HepG2 (cell line): ENCODE measurements around the gene FER1L5. TPM values are rescaled to one million over a fixed set of nuclear protein-coding genes. Genes with fewer than 3 reads are reported as not detected.

Source experiments
- GMEB1 ChIP-seq: sonication (generic); formaldehyde crosslinking; IDR thresholded peaks from 2 replicates; pipeline ENCODE4 v1.5.1; 2020; ENCODE audit warnings: missing genetic modification reagents, mild to moderate bottlenecking, borderline replicate concordance
- MLX ChIP-seq: IDR thresholded peaks from 2 replicates; pipeline ENCODE4 v1.6.1; 2016
- TRAFD1 ChIP-seq: sonication (generic); formaldehyde crosslinking; IDR thresholded peaks from 2 replicates; pipeline ENCODE4 v1.5.1; 2020; ENCODE audit warnings: missing genetic modification reagents, mild to moderate bottlenecking, borderline replicate concordance
- TRIM24 ChIP-seq: sonication (generic); formaldehyde crosslinking; IDR thresholded peaks from 2 replicates; pipeline ENCODE4 v1.8.0; 2022; ENCODE audit warnings: mild to moderate bottlenecking, missing genetic modification reagents
- ZNF251 ChIP-seq: sonication (generic); formaldehyde crosslinking; IDR thresholded peaks from 2 replicates; pipeline ENCODE4 v1.9.0; 2021; ENCODE audit warnings: mild to moderate bottlenecking, missing genetic modification reagents
- ZNF451 ChIP-seq: sonication (generic); formaldehyde crosslinking; IDR thresholded peaks from 2 replicates; pipeline ENCODE4 v1.5.0; 2020; ENCODE audit warnings: mild to moderate bottlenecking, missing genetic modification reagents
- ZNF512B ChIP-seq: sonication (generic); formaldehyde crosslinking; IDR thresholded peaks from 2 replicates; pipeline ENCODE4 v1.5.1; 2020; ENCODE audit warnings: missing genetic modification reagents, mild to moderate bottlenecking, borderline replicate concordance
- ZNF776 ChIP-seq: sonication (generic); formaldehyde crosslinking; IDR thresholded peaks from 2 replicates; pipeline ENCODE4 v1.4.0; 2020; ENCODE audit warnings: mild to moderate bottlenecking, missing genetic modification reagents
- ZSCAN12 ChIP-seq: sonication (generic); formaldehyde crosslinking; IDR thresholded peaks from 2 replicates; pipeline ENCODE4 v1.9.0; 2021; ENCODE audit warnings: mild to moderate bottlenecking, missing genetic modification reagents
- ZSCAN29 ChIP-seq: sonication (generic); formaldehyde crosslinking; conservative IDR thresholded peaks from 2 replicates; pipeline ENCODE4 v1.4.0; 2020; ENCODE audit warnings: mild to moderate bottlenecking, missing genetic modification reagents
- polyA plus RNA-seq, 8 experiments: library from polyadenylated mRNA; depleted of rRNA in 3 of 8; stranded (reverse) in 7 of 8; unstranded in 1 of 8; fragments of >200 nt; fragmentation: Illumina TruSeq in 4 of 8; extraction: Trizol in 4 of 8; gene quantifications; 2 replicates each; pipeline versions ENCODE4 v1.2.1 to v1.2.3, GENCODE V29; 2011 to 2016; ENCODE audit warnings: low read depth in 4 of 8, missing spikeins in 1 of 8, mixed read lengths in 1 of 8; ENCODE audit not compliant: insufficient read depth in 1 of 8
- total RNA-seq, 5 experiments: library from RNA; depleted of rRNA; stranded (reverse); fragments of >200 nt; fragmentation: Illumina TruSeq; extraction: Trizol; gene quantifications; 2 replicates each; pipeline ENCODE4 v1.2.3, GENCODE V29; 2016; ENCODE audit warnings: low read depth in 1 of 5
- TF ChIP-seq, protein P1 (sequence below): IDR thresholded peaks from 2 replicates; pipeline ENCODE4 v1.6.1; 2016
- TF ChIP-seq, protein P2 (sequence below): sonication (generic); formaldehyde crosslinking; IDR thresholded peaks from 2 replicates; pipeline ENCODE4 v1.5.1; 2020; ENCODE audit warnings: missing genetic modification reagents, mild to moderate bottlenecking, borderline replicate concordance
- TF ChIP-seq, protein P3 (sequence below): sonication (generic); formaldehyde crosslinking; conservative IDR thresholded peaks from 2 replicates; pipeline ENCODE4 v1.4.0; 2020; ENCODE audit warnings: mild to moderate bottlenecking, missing genetic modification reagents, moderate library complexity

Gene FER1L5
- total and polyA plus RNA-seq, 2 of the 13 experiments (the other 11 are each of a cell fraction or from before 2014, with no cell fraction given) = 0.02 to 0.08 TPM

- 0 out of 2 replicates have a peak, but pooled peaks have one; percentile 80 for TF ChIP-seq ZNF512B (CRISPR knock-in tag)
- TF ChIP-seq, protein P1, sequence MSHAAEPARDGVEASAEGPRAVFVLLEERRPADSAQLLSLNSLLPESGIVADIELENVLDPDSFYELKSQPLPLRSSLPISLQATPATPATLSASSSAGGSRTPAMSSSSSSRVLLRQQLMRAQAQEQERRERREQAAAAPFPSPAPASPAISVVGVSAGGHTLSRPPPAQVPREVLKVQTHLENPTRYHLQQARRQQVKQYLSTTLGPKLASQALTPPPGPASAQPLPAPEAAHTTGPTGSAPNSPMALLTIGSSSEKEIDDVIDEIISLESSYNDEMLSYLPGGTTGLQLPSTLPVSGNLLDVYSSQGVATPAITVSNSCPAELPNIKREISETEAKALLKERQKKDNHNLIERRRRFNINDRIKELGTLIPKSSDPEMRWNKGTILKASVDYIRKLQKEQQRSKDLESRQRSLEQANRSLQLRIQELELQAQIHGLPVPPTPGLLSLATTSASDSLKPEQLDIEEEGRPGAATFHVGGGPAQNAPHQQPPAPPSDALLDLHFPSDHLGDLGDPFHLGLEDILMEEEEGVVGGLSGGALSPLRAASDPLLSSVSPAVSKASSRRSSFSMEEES (CRISPR knock-in tag) = peak; percentile 92
- TF ChIP-seq ZSCAN29 (CRISPR knock-in tag) = 0 out of 2 replicates have a peak, but pooled peaks have one; percentile 44
- TF ChIP-seq ZSCAN12 (CRISPR knock-in tag) = no peak
- TF ChIP-seq, protein P2, sequence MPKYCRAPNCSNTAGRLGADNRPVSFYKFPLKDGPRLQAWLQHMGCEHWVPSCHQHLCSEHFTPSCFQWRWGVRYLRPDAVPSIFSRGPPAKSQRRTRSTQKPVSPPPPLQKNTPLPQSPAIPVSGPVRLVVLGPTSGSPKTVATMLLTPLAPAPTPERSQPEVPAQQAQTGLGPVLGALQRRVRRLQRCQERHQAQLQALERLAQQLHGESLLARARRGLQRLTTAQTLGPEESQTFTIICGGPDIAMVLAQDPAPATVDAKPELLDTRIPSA (CRISPR knock-in tag) = 0 out of 2 replicates have a peak, but pooled peaks have one; percentile 38
- TF ChIP-seq ZNF251 (CRISPR knock-in tag) = no peak
- TF ChIP-seq TRAFD1 (CRISPR knock-in tag) = no peak
- TF ChIP-seq ZNF451 (CRISPR knock-in tag) = 0 out of 2 replicates have a peak, but pooled peaks have one; percentile 45
- TF ChIP-seq ZNF776 (CRISPR knock-in tag) = no peak
- TF ChIP-seq GMEB1 (CRISPR knock-in tag) = 0 out of 2 replicates have a peak, but pooled peaks have one; percentile 9
- peak; percentile 5; the same call in 1 of the 2 replicates for TF ChIP-seq TRIM24 (CRISPR knock-in tag)
- TF ChIP-seq, protein P3, sequence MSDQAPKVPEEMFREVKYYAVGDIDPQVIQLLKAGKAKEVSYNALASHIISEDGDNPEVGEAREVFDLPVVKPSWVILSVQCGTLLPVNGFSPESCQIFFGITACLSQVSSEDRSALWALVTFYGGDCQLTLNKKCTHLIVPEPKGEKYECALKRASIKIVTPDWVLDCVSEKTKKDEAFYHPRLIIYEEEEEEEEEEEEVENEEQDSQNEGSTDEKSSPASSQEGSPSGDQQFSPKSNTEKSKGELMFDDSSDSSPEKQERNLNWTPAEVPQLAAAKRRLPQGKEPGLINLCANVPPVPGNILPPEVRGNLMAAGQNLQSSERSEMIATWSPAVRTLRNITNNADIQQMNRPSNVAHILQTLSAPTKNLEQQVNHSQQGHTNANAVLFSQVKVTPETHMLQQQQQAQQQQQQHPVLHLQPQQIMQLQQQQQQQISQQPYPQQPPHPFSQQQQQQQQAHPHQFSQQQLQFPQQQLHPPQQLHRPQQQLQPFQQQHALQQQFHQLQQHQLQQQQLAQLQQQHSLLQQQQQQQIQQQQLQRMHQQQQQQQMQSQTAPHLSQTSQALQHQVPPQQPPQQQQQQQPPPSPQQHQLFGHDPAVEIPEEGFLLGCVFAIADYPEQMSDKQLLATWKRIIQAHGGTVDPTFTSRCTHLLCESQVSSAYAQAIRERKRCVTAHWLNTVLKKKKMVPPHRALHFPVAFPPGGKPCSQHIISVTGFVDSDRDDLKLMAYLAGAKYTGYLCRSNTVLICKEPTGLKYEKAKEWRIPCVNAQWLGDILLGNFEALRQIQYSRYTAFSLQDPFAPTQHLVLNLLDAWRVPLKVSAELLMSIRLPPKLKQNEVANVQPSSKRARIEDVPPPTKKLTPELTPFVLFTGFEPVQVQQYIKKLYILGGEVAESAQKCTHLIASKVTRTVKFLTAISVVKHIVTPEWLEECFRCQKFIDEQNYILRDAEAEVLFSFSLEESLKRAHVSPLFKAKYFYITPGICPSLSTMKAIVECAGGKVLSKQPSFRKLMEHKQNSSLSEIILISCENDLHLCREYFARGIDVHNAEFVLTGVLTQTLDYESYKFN (CRISPR knock-in tag) = peak; percentile 81
- peak; percentile 53; the same call in 1 of the 2 replicates for TF ChIP-seq MLX (CRISPR knock-in tag)
Observed at GRCh38 chr2:96683972-96684820, 41.6 kb downstream of the FER1L5 start (continued).
